HEK293T (cell line): ENCODE measurements around the gene SLC37A4.

ENCODE experiments used
- ARNT ChIP-seq: fragments of 450-650 bp; IDR thresholded peaks from 2 replicates; pipeline ENCODE4 v1.6.1; 2017; ENCODE audit warnings: mild to moderate bottlenecking
- BHLHE40 ChIP-seq: fragments of 450-650 bp; IDR thresholded peaks from 2 replicates; pipeline ENCODE4 v1.6.1; 2016; ENCODE audit warnings: mild to moderate bottlenecking, moderate library complexity, borderline replicate concordance
- CTBP1 ChIP-seq: fragments of 450-650 bp; IDR thresholded peaks from 2 replicates; pipeline ENCODE4 v1.6.1; 2016; ENCODE audit warnings: borderline replicate concordance
- ELF4 ChIP-seq: fragments of 450-650 bp; IDR thresholded peaks from 2 replicates; pipeline ENCODE4 v1.6.1; 2017; ENCODE audit warnings: antibody characterized with exemption
- FOXA1 ChIP-seq: fragments of 450-650 bp; IDR thresholded peaks from 2 replicates; pipeline ENCODE4 v1.6.1; 2016; ENCODE audit warnings: mild to moderate bottlenecking
- FOXK2 ChIP-seq: fragments of 450-650 bp; IDR thresholded peaks from 2 replicates; pipeline ENCODE4 v1.6.1; 2016; ENCODE audit warnings: mild to moderate bottlenecking
- FOXM1 ChIP-seq: fragments of 450-650 bp; IDR thresholded peaks from 2 replicates; pipeline ENCODE4 v1.6.1; 2017; ENCODE audit warnings: mild to moderate bottlenecking, borderline replicate concordance
- L3MBTL2 ChIP-seq: fragments of 450-650 bp; conservative IDR thresholded peaks from 2 replicates; pipeline ENCODE4 v1.6.1; 2016; ENCODE audit warnings: mild to moderate bottlenecking
- LEF1 ChIP-seq: fragments of 450-650 bp; IDR thresholded peaks from 2 replicates; pipeline ENCODE4 v1.6.1; 2017; ENCODE audit warnings: mild to moderate bottlenecking, borderline replicate concordance
- SP1 ChIP-seq: fragments of 450-650 bp; IDR thresholded peaks from 2 replicates; pipeline ENCODE4 v1.6.1; 2017
- SUZ12 ChIP-seq: fragments of 450-650 bp; IDR thresholded peaks from 2 replicates; pipeline ENCODE4 v1.6.1; 2016; ENCODE audit warnings: mild to moderate bottlenecking
- TARDBP ChIP-seq: fragments of 450-650 bp; IDR thresholded peaks from 2 replicates; pipeline ENCODE4 v1.6.1; 2016

DNA sequence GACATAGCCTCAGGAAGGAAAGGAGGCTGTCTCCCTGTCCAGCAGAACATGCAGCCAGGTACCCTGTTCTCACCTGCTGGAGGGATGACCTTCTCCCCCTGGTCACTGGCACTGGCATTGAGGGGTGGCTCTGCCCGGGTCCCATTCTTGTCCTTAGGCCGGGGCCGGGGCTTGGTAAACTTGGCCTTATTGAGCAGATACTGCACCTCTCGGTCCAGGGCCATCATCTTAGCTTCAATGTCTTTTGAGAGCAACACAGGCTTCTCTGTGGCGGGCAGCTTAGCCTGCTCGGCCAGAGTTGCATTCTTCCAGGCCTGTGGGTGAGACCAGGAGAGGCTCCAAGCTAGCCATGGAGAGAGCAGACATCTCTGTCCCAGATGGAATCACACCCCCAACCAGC is 15.8 kb upstream of the SLC37A4 start:
- TF ChIP-seq TARDBP (no peak), LEF1 (no peak), SP1 (no peak), FOXA1 (no peak), SUZ12 (no peak), FOXM1 (no peak), ARNT (no peak), FOXK2 (no peak), CTBP1 (no peak), L3MBTL2 (no peak), BHLHE40 (no peak), ELF4 (no peak)
